GM21723 (cell line): ENCODE data around the gene HAS3.
"Not testable (repeated sequence)": the region's sequence is repeated elsewhere in the genome, so short reads cannot be mapped to it uniquely, and the experiment has no call there.

Source experiments
- ATAC-seq: cut with Tn5 transposase; IDR thresholded peaks from one replicate; pipeline ENCODE4 v1.9.1; 2021; ENCODE audit warnings: mild to moderate bottlenecking, moderate library complexity; ENCODE audit not compliant: unreplicated experiment

Gene HAS3, protein sequence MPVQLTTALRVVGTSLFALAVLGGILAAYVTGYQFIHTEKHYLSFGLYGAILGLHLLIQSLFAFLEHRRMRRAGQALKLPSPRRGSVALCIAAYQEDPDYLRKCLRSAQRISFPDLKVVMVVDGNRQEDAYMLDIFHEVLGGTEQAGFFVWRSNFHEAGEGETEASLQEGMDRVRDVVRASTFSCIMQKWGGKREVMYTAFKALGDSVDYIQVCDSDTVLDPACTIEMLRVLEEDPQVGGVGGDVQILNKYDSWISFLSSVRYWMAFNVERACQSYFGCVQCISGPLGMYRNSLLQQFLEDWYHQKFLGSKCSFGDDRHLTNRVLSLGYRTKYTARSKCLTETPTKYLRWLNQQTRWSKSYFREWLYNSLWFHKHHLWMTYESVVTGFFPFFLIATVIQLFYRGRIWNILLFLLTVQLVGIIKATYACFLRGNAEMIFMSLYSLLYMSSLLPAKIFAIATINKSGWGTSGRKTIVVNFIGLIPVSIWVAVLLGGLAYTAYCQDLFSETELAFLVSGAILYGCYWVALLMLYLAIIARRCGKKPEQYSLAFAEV

DNA sequence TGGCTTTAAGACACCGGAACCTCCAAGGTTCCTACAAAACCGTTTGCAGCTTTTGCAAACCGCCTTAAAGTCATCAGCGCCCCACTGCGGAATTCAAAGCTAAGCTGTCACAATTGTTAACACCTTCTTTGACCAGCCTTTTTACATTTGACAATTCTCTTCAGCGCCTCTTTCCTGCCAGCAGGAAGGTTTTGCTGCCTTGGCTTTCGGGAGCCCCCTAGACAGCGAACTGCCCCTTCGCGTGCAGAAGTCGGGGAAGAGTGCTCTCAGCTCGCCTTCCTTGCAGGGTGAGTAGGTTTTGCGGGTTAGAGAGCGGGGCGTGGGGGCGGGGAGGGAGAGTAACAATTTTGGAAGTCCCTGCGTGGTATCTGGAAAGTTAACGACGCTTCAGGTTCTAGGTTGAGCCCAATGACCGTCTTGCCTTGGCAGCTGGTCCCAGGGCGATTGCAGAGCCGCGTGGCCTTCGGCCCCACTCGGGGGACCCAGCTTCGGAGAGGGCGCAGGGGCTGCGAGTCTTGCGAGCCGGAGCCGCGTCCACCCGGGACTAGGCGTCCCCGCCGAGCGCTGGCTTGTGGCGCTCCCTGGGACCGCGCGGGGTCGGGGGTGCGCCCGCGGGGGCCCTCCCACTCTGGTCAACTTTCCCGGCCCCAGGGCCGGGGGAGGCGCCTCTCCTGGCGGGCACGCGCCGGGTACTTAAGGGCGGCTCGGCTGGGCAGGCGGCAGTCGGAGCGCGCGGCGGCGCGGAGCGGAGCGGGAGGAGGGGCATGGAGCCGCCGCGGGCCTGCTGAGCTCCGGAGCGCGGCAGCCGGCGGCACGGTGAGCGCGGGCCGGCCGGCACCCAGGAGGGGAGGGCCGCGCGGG, at the start of gene HAS3:
TSS of gene HAS3 (plus strand) at position 153 of the 861 bp plus-strand sequence. CDS start 3,743 bp downstream, outside the sequence.
- no peak for ATAC-seq

DNA sequence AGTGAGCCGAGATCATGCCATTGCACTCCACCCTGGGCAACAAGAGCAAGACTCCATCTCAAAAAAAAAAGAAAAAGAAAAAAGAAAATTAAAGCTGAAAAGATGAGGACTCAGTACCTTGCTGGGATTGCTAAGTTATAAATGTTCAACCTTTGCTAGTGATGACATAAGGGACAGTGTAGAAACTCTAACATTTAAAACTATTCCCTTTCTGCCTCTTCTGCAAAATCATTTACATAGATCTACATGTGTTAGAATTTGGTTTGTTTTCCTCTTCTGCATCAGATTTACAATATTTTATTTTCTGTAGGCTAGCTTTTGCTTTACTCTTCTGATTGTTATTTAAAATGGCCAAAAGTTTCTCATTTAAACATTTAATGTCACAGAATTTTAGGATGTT, 49.5 kb upstream of the HAS3 start:
- ATAC-seq: no peak

DNA sequence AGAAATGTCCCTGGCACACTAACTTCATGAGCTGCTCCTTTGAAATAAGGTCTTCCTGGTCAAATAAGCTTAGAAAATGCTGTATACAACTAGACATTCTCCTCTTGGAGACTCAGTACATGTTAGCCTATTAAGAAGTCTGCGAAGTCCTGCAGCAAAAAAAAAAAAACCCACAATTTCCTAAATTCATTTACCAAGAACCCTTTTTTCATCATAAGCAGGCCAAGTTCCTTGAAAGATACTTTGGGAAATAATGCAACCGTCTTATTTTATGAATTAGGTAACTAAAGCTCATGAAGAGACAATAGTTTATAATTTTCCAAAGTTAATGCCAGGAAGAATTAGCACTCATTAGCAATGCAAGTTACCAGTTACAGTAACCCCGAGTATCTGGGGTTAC, 49.0 kb upstream of the HAS3 start:
- ATAC-seq: no peak

DNA sequence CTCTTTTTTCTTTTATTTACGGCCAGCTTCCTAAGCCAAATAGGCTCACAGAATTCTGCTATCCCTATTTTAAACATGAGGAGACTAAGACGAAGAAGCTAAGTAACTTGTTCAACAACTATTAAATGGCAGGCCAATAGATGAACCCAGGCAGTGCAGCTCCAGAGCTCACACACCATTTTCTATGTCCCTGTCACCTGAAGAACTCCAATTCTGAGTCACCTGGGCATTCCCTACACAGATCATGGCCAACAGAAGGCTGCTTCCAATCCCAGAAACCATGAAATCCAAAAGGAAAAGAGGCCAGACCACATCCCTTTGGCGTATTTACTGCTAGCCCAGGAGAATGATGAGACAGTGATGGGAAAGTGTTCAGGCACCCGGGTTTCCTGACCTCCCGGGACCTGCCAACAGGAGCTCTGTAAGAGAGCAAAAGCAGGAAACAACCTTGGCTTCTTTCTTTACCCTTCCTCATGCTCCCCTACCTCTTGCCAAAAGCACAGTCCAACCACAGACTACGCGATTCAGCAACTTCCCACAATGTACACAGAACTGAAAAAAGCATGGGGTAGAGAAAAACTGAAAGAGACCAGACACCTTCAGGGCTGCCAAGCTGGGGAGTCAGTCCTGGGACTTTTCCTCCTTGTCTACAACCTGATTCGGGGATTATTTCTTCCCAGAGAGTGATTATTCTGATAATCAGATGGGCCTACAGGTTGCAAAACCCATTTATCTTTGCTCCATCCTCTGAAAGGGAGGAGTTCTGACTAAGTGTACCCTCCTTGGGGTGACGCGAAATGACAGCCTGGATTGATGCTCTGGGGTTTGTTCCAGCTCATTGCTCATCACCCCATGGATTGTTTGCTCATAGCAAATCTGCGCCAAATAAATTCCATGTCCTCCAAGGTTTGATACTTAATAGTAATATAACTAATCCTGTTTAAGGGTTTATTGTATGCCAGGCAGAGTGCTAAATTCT, 47.8 kb upstream of the HAS3 start:
- no peak for ATAC-seq

DNA sequence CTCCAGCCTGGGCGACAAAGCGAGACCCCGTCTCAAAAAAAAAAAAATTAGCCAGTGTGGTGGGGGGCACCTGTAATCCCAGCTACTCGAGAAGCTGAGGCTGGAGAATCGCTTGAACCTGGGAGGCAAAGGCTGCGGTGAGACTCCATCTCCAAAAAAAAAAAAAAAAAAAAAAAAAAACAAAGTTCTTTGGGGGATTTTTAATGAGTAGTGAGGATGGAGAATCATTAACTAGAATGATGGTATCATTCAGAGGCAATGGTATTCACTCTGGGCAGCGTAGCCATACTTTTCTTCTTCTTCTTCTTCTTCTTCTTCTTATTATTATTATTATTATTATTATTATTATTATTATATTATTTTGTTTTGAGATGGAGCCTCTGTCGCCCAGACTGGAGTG, 42.0 kb upstream of the HAS3 start:
- not testable (repeated sequence) for ATAC-seq

DNA sequence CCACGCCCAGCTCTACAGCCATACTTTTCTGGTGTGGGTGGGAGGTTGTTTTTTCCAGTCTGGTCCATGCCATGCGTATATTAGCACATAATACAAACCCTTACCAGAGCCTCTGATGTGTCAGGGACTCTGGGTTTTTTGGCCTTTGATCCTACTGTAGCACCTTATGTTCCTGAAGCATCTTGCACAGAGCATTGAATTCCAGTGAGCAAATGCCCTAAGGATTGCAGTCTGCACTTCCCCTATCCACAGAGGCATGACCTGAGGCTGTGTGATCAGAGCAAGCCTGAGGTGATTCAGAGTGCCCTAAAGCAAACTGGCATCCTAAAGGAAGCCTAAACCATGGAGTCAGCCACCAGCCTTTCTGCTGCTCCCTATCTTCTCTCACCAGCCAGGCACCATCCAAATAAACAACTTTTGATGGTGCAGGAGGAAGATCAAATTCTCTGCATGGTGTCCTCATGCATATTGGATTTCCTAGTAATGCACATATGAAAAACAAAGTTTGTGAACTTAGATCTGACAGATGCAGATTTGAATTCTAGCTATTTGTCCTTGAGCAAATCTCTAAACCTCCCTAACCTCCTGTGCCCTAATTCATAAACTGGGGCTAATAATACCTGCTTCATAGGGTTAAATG, 41.2 kb upstream of the HAS3 start:
- no peak for ATAC-seq

DNA sequence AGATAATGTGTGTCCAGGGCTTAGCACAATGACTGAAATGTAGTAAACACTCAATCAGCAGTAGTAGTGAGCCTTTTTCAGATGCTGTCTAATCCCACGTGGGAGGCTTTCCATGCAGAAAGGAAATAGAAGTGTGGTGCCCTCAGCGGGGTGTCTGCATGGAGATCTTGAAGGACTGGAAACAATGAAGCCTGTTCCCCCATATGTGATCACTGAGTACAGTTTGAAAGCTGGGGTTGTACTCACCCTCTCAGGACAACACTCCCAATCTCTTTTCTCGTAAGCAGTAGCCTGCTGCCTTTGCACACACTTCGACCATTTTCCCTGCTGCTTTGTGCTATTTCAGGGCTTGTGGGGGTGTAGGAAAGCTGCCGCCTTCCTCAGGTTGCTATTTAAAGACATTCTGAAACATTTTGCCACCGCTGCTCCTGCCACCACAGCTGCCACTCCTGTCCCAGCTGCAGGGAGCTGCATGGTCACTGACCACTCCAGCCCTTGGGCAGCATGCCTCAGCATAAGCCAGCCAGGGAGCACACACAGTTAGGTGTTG, 40.6 kb upstream of the HAS3 start:
- ATAC-seq: no peak

DNA sequence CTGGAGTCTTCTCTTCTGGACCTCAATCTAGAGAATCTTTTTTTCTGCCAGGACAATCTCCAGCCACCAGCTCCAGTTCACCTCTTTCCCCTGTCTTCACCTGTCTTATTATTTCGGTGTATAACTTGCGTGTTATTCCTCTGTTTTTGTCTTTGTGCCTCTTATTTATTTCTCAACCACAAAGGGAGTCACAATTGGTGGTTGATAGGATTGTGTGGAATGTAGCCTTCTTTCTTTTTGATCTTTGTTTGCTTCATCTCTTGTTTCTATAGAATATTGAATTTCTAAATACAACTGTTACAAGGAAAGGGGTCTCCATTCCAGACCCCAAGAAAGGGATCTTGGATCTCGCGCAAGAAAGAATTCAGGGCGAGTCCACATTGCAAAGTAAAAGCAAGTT, 35.9 kb upstream of the HAS3 start:
- ATAC-seq: no peak

DNA sequence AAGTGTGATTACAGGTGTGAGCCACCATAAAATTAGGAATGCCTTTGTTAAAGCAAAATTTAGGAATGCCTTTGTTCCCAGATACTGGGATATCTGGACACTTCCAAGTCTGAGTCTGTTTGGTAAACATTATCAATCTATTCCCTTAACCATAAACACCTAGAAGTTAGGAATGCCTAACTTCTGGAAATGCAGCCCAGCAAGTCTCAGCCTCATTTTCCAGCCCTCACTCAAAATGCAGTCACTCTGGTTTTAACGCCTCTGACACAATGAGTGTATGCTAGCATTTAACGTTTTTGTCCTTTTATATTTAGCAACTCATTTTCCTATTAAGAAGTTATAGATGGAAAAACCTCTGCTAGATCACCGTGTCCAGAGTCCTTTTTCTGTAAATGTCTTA, 34.4 kb upstream of the HAS3 start:
- ATAC-seq: no peak

DNA sequence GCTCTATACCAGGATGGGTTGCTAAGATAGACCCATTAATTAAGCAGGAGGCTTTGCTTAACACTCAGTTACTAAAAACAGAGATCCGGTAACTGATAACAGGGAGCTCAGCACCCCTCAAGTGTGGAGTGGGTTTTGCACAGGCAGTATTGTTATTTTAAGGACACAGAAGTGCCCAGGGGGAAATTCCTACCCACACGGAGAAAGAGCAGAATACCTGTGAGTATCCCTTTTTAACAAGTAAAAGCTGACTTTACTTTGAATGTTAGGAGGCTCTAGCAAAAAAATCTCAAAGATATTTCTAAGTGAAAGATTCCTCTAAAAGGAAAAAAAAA, 32.8 kb upstream of the HAS3 start:
- ATAC-seq: no peak

DNA sequence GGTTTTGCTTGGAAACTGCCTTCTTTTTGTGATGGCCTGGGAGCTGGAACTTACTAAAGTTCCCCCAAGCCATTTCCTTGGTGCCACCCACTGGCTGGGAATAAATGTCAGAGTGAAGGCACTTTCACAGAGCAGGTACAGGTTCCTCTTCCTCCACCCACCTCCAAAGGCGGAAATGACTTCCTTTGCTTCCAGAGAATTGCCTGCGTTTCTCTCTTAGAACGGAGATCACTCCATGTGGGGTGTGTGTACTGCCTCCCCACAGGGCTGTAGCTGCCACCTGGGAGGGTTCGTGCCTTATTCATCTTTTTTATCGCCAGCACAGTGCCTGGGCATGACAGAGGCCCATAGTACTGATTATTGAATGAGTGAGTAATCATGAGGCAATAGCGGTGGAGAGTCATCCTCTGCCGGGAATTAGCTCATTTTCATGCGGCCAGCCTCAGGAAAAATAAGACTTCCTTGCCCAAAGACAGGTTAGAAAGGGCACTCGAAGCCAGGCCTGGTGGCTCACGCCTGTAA, 32.2 kb upstream of the HAS3 start:
- no peak for ATAC-seq

DNA sequence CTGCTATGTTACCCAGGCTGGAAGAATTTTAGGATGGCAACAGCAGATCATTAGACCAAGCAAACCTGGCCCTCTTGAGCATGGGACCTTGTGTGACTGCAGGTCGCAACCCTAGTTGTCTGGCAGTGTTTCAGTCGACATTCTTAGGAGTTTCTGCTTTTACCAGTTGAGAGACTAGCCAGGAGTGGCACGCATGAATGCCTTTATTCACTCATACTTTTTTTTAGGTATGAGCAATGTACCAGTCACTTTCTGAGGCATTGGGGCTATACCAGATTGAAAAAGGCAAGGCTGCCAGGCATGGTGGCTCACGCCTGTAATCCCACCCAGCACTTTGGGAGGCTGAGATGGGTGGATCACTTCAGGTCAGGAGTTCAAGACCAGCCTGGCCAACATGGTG, 28.2 kb upstream of the HAS3 start:
- no peak for ATAC-seq

DNA sequence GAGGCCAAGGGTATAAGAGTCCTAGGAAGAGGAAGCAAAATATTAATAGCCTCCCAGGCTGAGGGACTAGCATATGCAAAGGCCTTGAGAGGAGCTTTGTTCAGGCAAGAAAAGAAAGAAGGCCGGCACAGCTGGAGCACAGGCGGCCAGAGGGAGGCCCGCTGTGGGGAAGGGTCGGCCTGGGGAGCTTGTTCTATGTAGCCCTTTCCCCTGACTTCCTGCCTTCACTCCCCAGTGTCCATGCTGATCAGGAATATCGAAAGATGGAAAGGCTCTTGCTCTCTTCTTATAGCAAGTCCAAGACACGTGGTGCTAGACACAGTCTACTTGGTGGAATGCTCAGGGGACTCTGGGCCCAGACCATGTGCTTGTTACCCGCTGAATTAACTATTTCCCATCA, 27.4 kb upstream of the HAS3 start:
- ATAC-seq: no peak

DNA sequence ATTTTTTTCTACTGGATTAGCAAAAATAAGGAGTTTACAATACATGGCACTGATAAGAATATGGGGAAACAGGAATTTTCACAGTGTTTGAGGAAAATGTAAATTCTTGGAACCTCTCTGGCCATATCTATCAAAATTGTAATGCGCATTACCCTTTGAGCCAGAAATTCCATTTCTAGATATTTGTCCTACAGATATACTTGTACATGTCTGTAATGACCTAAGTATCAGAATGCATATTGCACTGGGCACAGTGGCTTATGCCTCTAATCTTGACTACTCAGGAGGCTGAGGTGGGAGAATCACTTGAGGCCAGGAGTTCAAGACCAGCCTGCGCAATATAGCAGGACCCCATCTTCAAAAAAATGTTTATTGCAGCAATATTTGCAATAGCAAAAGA, 25.8 kb upstream of the HAS3 start:
- no peak for ATAC-seq

DNA sequence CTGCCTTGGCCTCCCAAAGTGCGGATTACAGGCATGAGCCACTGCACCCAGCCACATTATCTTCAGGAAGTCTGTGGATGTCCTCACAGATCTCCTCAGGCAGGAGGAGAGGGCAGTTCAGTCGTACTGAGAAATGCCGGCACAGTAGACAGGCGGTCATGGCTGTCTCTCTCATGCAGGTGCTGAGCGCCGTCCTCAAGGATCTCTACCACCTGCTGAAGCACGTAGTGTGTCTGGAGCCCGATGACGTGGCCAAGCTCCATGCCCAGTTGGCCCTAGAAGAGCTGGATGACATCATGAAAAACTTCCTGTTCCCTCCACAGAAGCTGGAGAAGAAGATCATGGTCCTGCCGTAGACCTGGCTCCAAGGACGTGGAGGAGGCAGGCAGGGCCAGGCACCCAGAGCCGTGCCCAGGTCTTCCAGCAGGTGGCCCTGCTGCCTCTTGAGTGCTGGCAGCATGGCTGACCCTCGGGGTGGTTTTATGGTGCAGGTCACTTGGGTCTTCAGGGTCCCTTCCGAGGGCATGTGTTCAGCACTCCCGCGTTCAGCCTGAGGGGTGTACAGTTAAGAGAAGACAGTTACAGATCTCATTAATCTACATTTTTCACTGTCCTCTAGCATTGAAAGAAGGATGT, 22.0 kb upstream of the HAS3 start:
- no peak for ATAC-seq

DNA sequence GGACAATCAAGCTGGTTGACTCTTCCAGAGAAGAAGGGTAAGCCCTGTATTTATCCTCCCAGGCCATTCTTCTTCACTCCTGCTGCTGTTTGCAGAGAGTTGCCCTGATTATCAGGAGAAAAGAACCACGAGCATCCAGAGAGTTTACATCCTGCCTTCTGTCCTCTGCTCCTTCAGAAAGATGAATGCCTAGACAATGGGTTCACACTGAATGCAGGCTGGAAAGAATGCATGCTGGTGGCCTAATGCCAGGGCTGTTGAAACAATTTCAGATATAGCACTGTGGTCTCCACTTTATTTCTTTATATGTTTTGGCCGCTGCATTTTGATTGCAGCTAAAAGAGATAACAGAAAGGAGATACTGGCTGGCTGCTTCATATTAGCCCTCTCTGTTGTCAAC, 21.2 kb upstream of the HAS3 start:
- ATAC-seq: no peak

DNA sequence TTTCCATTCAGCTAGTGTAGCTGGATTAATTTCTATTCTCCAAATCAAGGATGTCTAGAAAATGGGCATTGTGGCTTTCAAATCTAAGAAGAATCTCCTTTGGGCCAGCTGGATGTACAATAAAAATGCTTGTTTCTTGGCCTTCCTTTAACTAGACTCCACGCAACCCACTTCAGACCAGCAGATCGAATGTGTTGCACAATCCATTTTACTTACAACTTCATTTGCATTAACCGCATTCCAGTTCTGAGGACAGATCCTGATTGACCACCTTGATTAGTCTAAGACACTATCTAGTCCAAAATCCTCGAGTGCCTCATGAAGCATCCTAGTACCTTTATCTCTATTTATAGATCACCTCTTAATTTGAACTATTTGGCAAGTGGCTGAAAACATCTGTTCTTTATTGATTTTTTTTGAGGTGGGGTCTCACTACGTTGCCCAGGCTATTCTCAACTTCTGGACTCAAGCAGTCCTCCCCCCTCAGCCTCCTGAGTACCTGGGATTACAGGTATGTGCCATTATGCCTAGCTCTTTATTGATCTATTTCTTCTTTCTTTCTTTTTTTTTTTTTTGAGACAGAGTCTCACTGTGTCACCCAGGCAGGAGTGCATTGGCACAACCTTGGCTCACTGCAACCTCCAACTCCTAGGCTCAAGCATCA, 20.3 kb upstream of the HAS3 start:
- no peak for ATAC-seq

DNA sequence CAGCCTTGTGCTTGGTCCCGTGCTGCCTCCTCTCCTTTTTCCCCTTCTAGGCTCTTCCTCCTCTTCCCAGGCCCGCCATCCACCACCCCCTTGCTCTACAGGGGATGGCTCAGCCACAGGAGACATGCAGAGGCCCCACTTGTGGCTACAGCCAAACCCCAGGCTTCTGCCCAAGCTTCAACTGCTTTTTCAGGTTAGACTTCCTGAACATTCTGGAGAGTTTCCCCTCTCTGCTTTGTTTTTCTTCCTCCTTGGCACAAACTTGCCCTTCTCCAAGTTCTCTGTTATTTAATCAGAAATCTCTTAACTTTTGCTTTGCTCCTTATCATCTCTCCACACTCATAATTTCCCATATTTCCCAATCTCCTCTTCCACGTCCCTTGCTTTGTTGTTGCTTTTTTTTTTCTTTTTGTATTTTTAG, 18.3 kb upstream of the HAS3 start:
- no peak for ATAC-seq

DNA sequence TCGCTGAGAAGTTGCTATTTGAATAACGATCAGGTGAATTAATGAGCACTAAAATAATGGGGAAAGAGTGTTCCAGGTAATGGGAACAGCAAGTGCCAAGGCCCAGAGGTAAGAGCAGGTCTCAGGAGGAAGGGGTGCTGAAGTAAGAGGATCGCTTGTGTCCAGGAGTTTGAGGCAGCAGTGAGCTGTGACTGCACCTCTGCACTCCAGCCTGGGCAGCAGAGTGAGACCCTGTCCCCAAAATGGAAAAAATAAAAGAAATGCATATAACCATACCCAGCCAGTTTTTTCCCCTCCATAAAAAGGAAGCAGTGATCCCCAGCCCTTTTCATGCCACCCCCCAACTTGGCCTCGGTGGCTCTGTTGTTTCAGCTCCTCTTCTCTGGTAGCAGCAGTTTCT, 16.8 kb upstream of the HAS3 start:
- no peak for ATAC-seq
